Dermis microvascular lymphatic vessel endothelial cell (primary cell): ENCODE results near the gene ADAP2. TPM values are rescaled to one million over a fixed set of nuclear protein-coding genes. Genes with fewer than 3 reads are reported as not detected.
"Not testable (repeated sequence)": the region's sequence is repeated elsewhere in the genome, so short reads cannot be mapped to it uniquely, and the experiment has no call there.

Experiments used
- DNase-seq, 2 donors: peaks; one replicate each; pipeline versions ENCODE4 v3.0.0 to v3.0.0-alpha.2; 2010; ENCODE audit warnings: low read depth in 2 of 2
- total RNA-seq: library from RNA; depleted of rRNA; stranded (reverse); fragments of >200 nt; gene quantifications from 2 replicates; pipeline ENCODE4 v1.2.1, GENCODE V29; 2014

The ADAP2 gene
- total RNA-seq, 1 donor from 2014 or later = 0.77 TPM

- not testable (repeated sequence) for DNase-seq
These were observed 8.1 kb downstream of the ADAP2 start for GRCh38 chr17:30929861-30930260.

DNA sequence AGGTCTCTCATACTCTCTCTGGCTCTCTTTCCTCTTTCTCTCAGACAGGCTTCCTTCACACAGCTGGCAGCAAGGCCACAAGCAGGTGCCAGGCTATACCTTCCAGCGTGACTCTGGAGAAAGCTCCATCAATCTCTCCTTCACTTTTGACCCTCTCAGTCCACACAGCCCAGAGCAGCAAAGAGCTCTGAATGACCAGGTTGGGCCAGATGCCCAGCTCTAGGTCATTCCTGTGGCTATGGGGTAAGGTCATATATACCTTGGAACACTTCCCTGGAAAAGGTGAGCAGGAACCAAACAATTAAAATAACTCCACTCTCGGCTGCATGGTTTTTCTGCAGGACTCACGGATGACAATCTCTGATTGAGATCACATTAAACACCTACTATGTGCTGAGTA lies 8.8 kb downstream of the ADAP2 start:
- DNase-seq = no peak

- not testable (repeated sequence) for DNase-seq
These were observed 9.8 kb downstream of the ADAP2 start for GRCh38 chr17:30931582-30931981.

DNA sequence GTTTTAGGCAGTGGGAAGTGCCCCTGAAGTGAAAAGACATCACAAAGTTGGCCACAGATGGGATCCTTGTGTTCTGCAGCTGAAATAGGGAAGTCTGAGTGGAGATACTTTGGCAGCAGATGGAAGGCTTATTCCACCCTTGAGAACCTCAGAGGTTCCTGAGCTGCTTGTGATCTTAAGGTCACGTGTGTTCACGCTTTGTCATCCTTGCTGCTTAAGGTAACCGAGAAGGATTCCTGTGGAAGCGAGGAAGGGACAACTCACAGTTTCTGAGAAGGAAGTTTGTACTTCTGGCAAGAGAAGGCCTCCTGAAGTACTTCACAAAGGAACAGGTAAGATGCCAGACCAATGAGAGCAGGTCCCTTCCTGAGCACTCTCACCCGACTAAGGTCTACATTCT lies 12.2 kb downstream of the ADAP2 start:
- no peak for DNase-seq

DNA sequence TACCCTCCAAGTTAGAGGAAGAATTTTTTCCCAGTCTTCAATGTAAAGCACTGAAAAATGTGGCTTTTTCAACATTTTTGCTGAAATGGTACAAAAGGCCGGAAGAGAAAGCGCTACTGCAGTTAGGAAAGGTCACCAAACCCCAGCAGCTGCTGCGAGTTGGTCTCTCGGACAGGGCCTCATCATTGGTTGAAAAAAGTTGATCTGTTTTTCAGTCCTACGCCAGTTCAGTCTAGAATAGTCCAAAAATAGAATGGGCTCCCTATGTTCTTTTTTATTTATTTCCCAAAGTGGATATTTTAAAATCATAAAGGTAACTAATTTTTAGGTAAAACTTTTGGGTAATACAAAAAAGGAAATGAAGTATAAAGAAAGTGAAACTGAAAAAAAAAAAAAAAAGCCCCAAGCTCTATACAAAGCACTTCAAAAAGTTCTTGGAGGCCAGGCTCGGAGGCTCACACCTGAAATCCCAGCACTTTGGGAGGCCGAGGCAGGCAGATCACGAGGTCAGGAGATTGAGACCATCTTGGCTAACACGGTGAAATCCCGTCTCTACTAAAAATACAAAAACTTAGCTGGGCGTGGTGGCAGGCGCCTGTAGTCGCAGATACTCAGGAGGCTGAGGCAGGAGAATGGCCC lies 17.4 kb downstream of the ADAP2 start:
- DNase-seq = no peak

- DNase-seq = no peak
These were observed 20.7 kb downstream of the ADAP2 start for GRCh38 chr17:30942308-30943079.

DNA sequence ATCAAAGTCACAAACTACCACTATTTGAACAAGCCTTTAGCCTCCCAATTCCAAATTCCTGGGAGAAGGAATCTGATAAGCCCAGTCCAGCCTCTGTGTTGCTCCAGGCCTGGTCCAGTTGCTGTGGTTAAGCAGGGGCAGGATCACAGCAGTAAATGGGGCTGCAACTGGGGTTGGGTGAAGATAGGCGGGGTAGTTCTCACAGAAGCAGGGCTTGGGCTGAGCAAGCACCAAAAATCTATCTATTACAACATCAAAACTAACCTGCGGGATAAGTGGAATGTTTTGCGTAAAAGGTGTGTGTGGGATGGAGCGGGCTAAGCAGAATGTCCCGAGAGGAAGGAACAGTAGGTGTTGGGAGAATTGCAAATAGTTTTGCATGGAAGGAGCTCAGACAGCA lies 26.1 kb downstream of the ADAP2 start:
- DNase-seq = no peak

GRCh38 chr17:30950189-30950588 lies 28.4 kb downstream of the ADAP2 start:
- DNase-seq = no peak

- peak; percentile 67 to 78 for DNase-seq
These were observed 29.1 kb downstream of the ADAP2 start for GRCh38 chr17:30950669-30951399.

DNA sequence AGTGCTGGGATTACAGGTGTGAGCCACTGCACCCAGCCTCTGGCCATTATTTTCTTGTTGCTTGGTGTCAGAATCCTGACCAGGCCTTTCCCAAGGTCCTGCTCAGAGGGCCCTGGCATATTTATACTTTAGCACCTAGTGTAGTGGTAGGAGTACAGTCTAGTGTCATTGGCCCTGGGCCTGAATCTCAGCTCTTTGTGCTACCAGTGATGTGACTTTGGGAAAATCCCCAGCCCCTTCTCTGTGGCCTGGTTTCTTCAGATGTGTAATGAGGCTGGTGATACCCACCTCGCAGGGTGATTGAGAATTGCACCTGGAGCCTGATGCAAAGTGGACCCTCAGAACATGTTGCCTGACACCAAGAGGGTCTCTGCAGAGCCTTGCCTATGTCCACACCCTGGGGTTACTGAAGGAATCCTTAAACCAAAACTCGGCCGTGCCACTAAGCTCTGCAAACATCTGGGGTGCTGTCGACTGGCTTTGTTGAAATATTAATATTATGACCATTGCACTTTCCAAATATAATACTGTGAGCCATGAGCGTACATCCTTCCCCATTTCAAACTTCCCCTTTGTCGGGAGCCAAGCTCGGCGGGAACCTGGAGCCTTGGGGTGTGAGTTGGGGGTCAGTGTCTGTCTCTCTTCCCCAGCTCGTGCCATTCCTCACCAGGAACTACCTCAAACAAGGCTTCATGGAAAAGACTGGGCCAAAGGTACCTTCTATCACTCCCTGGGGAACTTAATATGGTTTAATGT lies 31.1 kb downstream of the ADAP2 start:
- no peak for DNase-seq

DNA sequence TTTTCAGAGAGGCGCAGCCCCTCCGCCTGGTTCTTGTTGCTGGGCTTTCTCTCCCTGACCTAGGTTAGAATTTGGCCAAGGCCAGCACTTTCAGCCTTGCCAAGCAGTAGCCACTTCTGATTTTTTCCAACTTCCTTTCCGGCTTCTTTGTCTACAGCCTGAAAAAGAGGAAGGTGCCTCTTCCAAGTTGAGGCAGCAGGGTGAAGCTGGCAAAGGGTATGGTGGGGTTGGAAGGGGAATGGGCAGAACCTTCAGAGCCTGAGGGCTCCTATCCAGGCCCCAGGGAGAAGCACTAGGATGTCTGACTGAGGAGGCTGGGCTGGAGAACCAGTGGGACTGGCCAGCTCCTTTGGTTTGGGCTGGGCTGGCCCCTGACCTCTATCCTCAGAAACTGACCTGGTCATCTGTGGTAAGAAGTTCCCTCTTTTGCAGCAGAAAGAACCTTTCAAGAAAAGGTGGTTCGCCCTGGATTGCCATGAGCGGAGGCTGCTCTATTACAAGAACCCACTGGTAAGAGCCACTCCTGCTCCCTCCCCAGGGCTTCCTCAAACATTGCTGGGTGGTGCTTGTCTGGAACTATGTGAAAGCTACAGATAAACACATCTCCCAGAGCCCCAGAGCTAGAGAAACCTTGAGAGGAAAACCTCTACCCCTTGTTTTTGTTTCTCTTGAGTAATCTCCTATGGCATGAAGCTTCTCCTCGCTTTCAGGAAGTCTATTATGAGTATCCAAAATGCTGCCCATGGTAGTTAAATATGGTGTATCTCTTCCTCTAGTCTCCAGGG lies 32.5 kb downstream of the ADAP2 start:
- DNase-seq = no peak

DNA sequence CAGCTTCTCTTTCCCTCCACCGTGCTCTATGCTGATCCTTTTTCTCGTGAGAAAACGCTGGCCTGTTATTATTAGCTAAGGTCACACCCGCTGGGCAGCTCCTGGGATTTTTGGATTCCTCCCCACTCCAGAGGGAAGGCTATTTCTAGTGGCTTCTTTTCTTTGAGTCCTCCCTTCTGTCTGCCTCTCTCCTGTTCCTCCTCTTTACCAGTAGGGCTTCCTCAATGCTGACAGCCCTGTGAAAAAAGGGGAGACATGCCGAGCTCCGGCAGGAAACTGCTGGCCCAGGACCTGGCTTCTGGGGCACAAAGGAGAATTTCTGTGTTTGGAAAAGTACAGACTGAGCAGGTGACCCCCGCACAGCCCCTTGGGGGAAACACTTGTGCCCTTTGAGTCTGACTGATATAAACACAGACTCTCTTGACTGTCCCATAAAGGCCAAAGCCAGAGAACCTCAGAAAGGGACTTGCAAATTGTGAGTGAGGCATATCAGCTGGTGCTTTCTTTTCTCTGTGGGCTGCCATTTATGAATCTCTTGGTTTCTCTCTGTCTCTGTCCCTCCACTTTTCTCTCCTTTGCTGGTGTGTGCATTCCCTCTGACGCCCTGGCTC lies 35.1 kb downstream of the ADAP2 start:
- DNase-seq = peak in 1 of 2 donors; percentile 29

DNA sequence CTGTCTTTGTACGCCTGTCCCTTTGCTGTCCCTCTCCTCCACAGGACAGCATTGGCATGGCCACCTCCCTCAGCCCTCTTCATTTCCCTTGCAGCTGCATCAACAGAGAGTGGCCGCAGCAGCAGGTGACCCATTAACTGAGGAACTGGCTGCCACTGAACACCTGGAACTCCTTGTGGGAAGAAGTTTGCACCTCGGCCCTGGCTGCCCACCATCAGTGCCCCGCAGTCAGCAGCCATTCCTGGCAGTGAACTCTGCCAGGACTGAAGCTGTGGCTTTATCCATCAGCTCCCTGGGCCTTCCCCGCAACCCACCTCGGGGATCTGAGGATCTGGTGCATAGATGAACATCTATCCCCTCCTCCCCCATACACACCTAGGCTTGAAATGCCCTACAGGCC lies 36.0 kb downstream of the ADAP2 start:
- DNase-seq = no peak

DNA sequence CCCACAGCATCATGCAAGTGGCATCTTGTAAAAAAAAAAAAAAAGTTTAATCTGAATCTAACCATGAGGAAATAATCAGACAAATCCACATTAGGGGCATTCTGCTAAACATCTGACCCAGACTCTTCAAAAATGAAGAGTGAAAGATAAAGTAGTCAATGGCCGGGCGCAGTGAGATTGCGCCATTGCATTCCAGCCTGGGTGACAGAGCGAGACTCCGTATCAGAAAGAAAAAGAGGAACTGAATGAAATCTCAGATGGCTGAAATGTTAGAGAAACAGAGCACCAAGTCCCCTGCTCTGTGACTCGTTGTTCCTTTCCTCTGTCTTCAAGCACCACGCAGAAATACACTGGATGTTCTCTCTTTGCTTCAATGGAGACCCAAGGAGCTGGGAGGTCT lies 36.4 kb downstream of the ADAP2 start:
- no peak for DNase-seq

- DNase-seq = no peak
These were observed 39.8 kb downstream of the ADAP2 start for GRCh38 chr17:30961209-30962188.

- not testable (repeated sequence) for DNase-seq
These were observed 42.6 kb downstream of the ADAP2 start for GRCh38 chr17:30964312-30964711.

DNA sequence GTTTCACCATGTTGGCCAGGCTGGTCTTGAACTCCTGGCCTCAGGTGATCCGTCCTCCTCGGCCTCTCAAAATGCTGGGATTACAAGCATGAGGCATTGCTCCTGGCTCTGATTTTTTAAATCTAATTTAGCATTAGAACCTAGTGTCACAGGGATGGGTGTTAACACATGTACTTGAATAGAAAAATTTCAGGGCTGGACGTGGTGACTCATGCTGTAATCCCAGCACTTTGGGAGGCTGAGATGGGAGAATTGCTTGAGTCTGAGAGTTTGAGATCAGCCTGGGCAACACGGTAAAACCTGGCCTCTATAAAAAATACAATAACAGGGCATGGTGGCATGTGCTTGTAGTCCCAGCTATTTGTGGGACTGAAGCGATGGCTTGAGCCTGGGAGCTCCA lies 43.1 kb downstream of the ADAP2 start:
- no peak for DNase-seq

DNA sequence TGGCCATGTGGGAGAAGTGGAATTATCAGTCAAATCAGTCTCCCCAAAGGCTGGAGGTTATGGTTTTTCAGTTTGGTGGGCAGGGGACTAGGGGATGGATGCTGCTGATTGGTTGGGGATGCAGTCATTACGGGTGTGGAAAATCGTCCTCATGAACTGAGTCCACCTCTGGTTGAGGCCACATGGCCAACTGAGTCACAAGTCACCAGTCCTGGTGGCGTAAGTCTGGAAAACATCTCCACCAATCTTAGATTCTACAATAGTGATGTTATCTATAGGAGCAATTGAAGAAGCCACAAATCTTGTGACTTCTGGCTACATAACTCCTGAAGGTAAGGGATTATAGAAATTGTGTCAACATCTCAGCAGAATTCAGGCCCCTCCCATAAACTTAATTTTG lies 43.9 kb downstream of the ADAP2 start:
- DNase-seq = no peak

DNA sequence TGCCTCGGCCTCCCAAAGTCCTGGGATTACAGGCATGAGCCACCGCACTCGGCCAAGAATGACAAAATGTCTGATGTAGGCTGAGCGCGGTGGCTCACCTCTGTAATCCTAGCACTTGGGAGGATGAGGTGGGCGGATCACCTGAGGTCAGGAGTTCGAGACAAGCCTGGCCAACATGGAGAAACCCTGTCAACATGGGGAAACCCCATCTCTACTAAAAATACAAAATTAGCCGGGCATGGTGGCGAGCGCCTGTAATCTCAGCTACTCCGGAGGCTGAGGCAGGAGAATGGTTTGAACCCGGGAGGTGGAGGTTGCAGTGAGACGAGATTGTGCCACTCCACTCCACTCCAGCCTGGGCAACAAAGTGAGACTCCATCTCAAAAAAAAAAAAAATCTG lies 46.2 kb downstream of the ADAP2 start:
- not testable (repeated sequence) for DNase-seq
